Right renal cortex interstitium (tissue), 3 donors: ENCODE data around the gene MYH7B. TPM values are rescaled to one million over a fixed set of nuclear protein-coding genes. Genes with fewer than 3 reads are reported as not detected.
A peak's percentile ranks its signal among the peaks of the same experiment; 100 is the strongest.

Experiments
- DNase-seq, 3 donors: peaks; one replicate each; pipeline ENCODE4 v3.0.0-alpha.2; 2013; ENCODE audit warnings: low read depth in 3 of 3, low spot score in 2 of 3
- polyA plus RNA-seq, 3 donors: library from polyadenylated mRNA; unstranded; fragments of 120-200 nt; gene quantifications; one replicate each; pipeline ENCODE4 v1.2.1, GENCODE V29; 2013; ENCODE audit not compliant: insufficient read length in 3 of 3

The MYH7B gene
- polyA plus RNA-seq, 3 donors, result 0.65 to 0.90 (median 0.88) TPM

GRCh38 chr20:34943808-34944567 is 11.7 kb upstream of the MYH7B start:
- no peak for DNase-seq

- DNase-seq, result no peak
Measured at GRCh38 chr20:34945315-34946077, 10.2 kb upstream of the MYH7B start.

- no peak for DNase-seq
Measured at GRCh38 chr20:34946661-34947060, 9.0 kb upstream of the MYH7B start.

GRCh38 chr20:34947336-34947735 is 8.3 kb upstream of the MYH7B start:
- no peak for DNase-seq

- no peak for DNase-seq
Measured at GRCh38 chr20:34948030-34948429, 7.6 kb upstream of the MYH7B start.

- DNase-seq, result no peak
Measured at GRCh38 chr20:34949120-34949519, 6.5 kb upstream of the MYH7B start.

GRCh38 chr20:34951252-34951651 is 4.4 kb upstream of the MYH7B start:
- no peak for DNase-seq

GRCh38 chr20:34951652-34952051 is 4.0 kb upstream of the MYH7B start:
- no peak for DNase-seq

GRCh38 chr20:34952671-34953070 is 3.0 kb upstream of the MYH7B start:
- peak in 1 of 3 donors; percentile 63 for DNase-seq

- no peak for DNase-seq
Measured at GRCh38 chr20:34953960-34954359, 1.7 kb upstream of the MYH7B start.

GRCh38 chr20:34954904-34955230 is 801 bp upstream of the MYH7B start:
- no peak for DNase-seq

GRCh38 chr20:34956041-34956458 is 382 bp downstream of the MYH7B start:
- no peak for DNase-seq

- DNase-seq, result no peak
Measured at GRCh38 chr20:34956751-34957472, 1.2 kb downstream of the MYH7B start.

- DNase-seq, result no peak
Measured at GRCh38 chr20:34964486-34964885, 8.8 kb downstream of the MYH7B start.

GRCh38 chr20:34965051-34965450 is 9.4 kb downstream of the MYH7B start:
- no peak for DNase-seq

- DNase-seq, result no peak
Measured at GRCh38 chr20:34967421-34967820, 11.8 kb downstream of the MYH7B start.

- no peak for DNase-seq
Measured at GRCh38 chr20:34968042-34968775, 12.5 kb downstream of the MYH7B start.

- DNase-seq, result no peak
Measured at GRCh38 chr20:34970193-34970840, 14.6 kb downstream of the MYH7B start.

GRCh38 chr20:34970846-34971560 is 15.3 kb downstream of the MYH7B start:
- no peak for DNase-seq
